Vagina (tissue), 2 donors: ENCODE results near the gene CAPN2. TPM values are rescaled to one million over a fixed set of nuclear protein-coding genes. Genes with fewer than 3 reads are reported as not detected.

ENCODE experiments used
- DNase-seq, 2 donors: peaks; one replicate each; pipeline ENCODE4 v3.0.0-alpha.2; 2017; ENCODE audit errors: extremely low spot score in 2 of 2
- H3K27ac ChIP-seq: fragments of 200-600 bp; sonication (generic); one replicate; pipeline ENCODE4 v1.5.1; 2019
- H3K27me3 ChIP-seq: fragments of 200-600 bp; sonication (generic); one replicate; pipeline ENCODE4 v1.5.1; 2019
- H3K36me3 ChIP-seq, 2 donors: fragments of 200-600 bp; sonication (generic); one replicate each; pipeline ENCODE4 v1.5.1; 2017 to 2019
- H3K4me1 ChIP-seq: fragments of 200-600 bp; sonication (generic); one replicate; pipeline ENCODE4 v1.5.1; 2019
- H3K4me3 ChIP-seq, 2 donors: fragments of 200-600 bp; sonication (generic); 1 replicate in 1 of 2; 2 replicates in 1 of 2; pipeline ENCODE4 v1.5.1; 2016 to 2019
- H3K9me3 ChIP-seq: fragments of 200-600 bp; sonication (generic); one replicate; pipeline ENCODE4 v1.5.1; 2019
- POLR2A ChIP-seq, 2 donors: fragments of 450-650 bp; IDR thresholded peaks; one replicate each; pipeline ENCODE4 v1.6.1; 2017; ENCODE audit warnings: antibody characterized with exemption in 2 of 2, mild to moderate bottlenecking in 2 of 2, moderate library complexity in 2 of 2
- POLR2AphosphoS5 ChIP-seq, 2 donors: sonication (generic); formaldehyde crosslinking; IDR thresholded peaks; one replicate each; pipeline ENCODE4 v1.9.0; 2017; ENCODE audit warnings: antibody characterized with exemption in 2 of 2, mild to moderate bottlenecking in 2 of 2, low read depth in 1 of 2; ENCODE audit not compliant: insufficient read depth in 1 of 2
- intact Hi-C: fragments of 100-400 bp; cut with DNase I; formaldehyde crosslinking; loops from one replicate; pipeline ENCODE4 v1.15.1; 2023
- total RNA-seq: library from RNA; depleted of rRNA; stranded (reverse); fragments of >200 nt; gene quantifications from one replicate; pipeline ENCODE4 v1.2.3, GENCODE V29; 2016
- TF ChIP-seq, protein P1 (sequence below), 3 experiments: fragments of 450-650 bp in 2 of 3; fragments of 200-600 bp in 1 of 3; sonication (generic) in 1 of 3; IDR thresholded peaks; one replicate each; pipeline ENCODE4 v1.5.1; 2017 to 2019; ENCODE audit warnings: antibody characterized with exemption in 3 of 3, mild to moderate bottlenecking in 2 of 3, moderate library complexity in 2 of 3

The CAPN2 gene
- total RNA-seq, 1 donor from 2014 or later: 208 TPM

GRCh38 chr1:223793716-223794115 lies 81.4 kb downstream of the CAPN2 start:
- Histone ChIP-seq H3K4me3 (no peak overlapping the region), H3K36me3 (peaks cover 0 to 46% of the 10 kb centered on the region in 2 donors), H3K4me1 (peaks cover 6% of the 10 kb centered on the region), H3K27me3 (no peaks in the 10 kb centered on the region), H3K9me3 (no peaks in the 10 kb centered on the region), H3K27ac (no peak overlapping the region)
- DNase-seq: no peak
- intact Hi-C loops: no loop called here
- TF ChIP-seq, protein P1, sequence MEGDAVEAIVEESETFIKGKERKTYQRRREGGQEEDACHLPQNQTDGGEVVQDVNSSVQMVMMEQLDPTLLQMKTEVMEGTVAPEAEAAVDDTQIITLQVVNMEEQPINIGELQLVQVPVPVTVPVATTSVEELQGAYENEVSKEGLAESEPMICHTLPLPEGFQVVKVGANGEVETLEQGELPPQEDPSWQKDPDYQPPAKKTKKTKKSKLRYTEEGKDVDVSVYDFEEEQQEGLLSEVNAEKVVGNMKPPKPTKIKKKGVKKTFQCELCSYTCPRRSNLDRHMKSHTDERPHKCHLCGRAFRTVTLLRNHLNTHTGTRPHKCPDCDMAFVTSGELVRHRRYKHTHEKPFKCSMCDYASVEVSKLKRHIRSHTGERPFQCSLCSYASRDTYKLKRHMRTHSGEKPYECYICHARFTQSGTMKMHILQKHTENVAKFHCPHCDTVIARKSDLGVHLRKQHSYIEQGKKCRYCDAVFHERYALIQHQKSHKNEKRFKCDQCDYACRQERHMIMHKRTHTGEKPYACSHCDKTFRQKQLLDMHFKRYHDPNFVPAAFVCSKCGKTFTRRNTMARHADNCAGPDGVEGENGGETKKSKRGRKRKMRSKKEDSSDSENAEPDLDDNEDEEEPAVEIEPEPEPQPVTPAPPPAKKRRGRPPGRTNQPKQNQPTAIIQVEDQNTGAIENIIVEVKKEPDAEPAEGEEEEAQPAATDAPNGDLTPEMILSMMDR (IDR thresholded peaks at IDR 0.05): no peak
- TF ChIP-seq POLR2AphosphoS5 (IDR thresholded peaks at IDR 0.05; ENCODE audit: insufficient read depth in 1 of 2, low read depth in 1 of 2) (no peak), POLR2A (IDR thresholded peaks at IDR 0.05) (no peak)

- no peaks in the 10 kb centered on the region for H3K9me3 ChIP-seq
- H3K4me3 ChIP-seq: no peak overlapping the region
- H3K4me1 ChIP-seq: peaks cover 6% of the 10 kb centered on the region
- no peaks in the 10 kb centered on the region for H3K27me3 ChIP-seq
- TF ChIP-seq, protein P1 (IDR thresholded peaks at IDR 0.05): no peak
- TF ChIP-seq POLR2AphosphoS5 (IDR thresholded peaks at IDR 0.05; ENCODE audit: insufficient read depth in 1 of 2, low read depth in 1 of 2): peak in 1 of 2 donors; percentile 42
- no peak for DNase-seq
- intact Hi-C loops: no loop called here
- no peak overlapping the region for H3K27ac ChIP-seq
- H3K36me3 ChIP-seq: peaks cover 0 to 44% of the 10 kb centered on the region in 2 donors
Observed at GRCh38 chr1:223794136-223794880, 82.0 kb downstream of the CAPN2 start.

DNA sequence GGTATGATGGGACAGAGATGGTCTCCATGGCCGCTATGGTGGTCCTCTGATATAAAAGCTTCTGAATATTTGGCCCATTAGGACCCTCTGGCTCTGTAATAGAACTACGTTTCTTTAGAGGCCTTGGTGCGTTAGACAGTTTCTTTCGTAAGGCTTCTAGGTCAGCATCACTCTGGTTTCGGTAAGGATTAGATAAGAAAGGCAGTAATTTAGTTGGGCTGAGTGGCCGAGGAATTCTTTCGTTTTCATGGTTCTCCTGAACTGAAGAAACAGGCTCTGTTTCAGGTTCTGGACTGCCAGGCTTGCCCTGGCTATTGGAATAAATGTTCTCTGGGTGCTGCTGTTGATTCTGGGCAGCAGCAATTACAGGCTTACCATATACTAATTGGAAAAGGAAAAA lies 83.9 kb downstream of the CAPN2 start:
- Histone ChIP-seq H3K4me1 (peaks cover 6% of the 10 kb centered on the region), H3K27ac (no peak overlapping the region), H3K9me3 (no peaks in the 10 kb centered on the region), H3K36me3 (peaks cover 0 to 61% of the 10 kb centered on the region in 2 donors), H3K4me3 (no peak overlapping the region), H3K27me3 (no peaks in the 10 kb centered on the region)
- intact Hi-C loops: no loop called here
- no peak for DNase-seq
- TF ChIP-seq, protein P1 (IDR thresholded peaks at IDR 0.05): no peak

- Histone ChIP-seq H3K4me3 (no peak overlapping the region), H3K4me1 (no peaks in the 10 kb centered on the region), H3K27ac (no peak overlapping the region), H3K27me3 (no peaks in the 10 kb centered on the region), H3K9me3 (no peaks in the 10 kb centered on the region), H3K36me3 (peaks cover 0 to 67% of the 10 kb centered on the region in 2 donors)
- no peak for DNase-seq
- TF ChIP-seq POLR2AphosphoS5 (IDR thresholded peaks at IDR 0.05; ENCODE audit: insufficient read depth in 1 of 2, low read depth in 1 of 2) (no peak), POLR2A (IDR thresholded peaks at IDR 0.05) (no peak)
- TF ChIP-seq, protein P1 (IDR thresholded peaks at IDR 0.05): no peak
- intact Hi-C loops: no loop called here
Observed at GRCh38 chr1:223802032-223802431, 89.7 kb downstream of the CAPN2 start.

GRCh38 chr1:223802602-223803001 lies 90.3 kb downstream of the CAPN2 start:
- H3K27me3 ChIP-seq: no peaks in the 10 kb centered on the region
- H3K36me3 ChIP-seq: peaks cover 0 to 62% of the 10 kb centered on the region in 2 donors

More at GRCh38 chr1:223802602-223803001, 90.3 kb downstream of the CAPN2 start:
- H3K4me1 ChIP-seq: no peaks in the 10 kb centered on the region
- H3K27ac ChIP-seq: no peak overlapping the region
- DNase-seq: no peak
- intact Hi-C loops: no loop called here
- H3K4me3 ChIP-seq: no peak overlapping the region
- TF ChIP-seq, protein P1 (IDR thresholded peaks at IDR 0.05): no peak
- TF ChIP-seq POLR2AphosphoS5 (IDR thresholded peaks at IDR 0.05; ENCODE audit: insufficient read depth in 1 of 2, low read depth in 1 of 2): no peak
- no peak for TF ChIP-seq POLR2A (IDR thresholded peaks at IDR 0.05)
- no peaks in the 10 kb centered on the region for H3K9me3 ChIP-seq
